8988T (cell line): ENCODE data around the gene MTMR12.
A peak's percentile ranks its signal among the peaks of the same experiment; 100 is the strongest.
"Not testable (repeated sequence)": the region's sequence is repeated elsewhere in the genome, so short reads cannot be mapped to it uniquely, and the experiment has no call there.

Source experiments
- DNase-seq: peaks from one replicate; pipeline ENCODE4 v3.0.0; 2011

Gene MTMR12

GRCh38 chr5:32325062-32325461 is 12.3 kb upstream of the MTMR12 start:
- peak; percentile 46 for DNase-seq

DNA sequence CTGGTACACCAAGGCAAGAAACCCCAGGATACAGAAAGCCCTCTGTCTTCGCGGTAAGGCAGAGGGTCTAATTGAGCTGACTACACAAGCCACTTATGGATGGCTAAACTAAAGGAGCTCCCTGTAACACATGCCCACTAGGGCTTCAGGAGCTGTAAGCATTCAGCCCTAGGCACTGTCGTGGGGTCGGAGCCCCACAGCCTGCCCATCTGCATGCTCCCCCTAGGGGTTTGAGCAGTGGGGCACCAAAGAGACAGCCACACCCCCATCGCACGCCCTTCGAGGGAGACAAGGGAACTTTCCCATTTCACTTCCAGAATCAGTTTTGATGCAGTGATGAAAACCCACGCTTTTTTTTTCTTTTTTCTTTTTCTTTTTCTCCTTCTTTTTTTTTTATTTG is 11.0 kb upstream of the MTMR12 start:
- no peak for DNase-seq

GRCh38 chr5:32322882-32323281 is 10.1 kb upstream of the MTMR12 start:
- DNase-seq, result no peak

DNA sequence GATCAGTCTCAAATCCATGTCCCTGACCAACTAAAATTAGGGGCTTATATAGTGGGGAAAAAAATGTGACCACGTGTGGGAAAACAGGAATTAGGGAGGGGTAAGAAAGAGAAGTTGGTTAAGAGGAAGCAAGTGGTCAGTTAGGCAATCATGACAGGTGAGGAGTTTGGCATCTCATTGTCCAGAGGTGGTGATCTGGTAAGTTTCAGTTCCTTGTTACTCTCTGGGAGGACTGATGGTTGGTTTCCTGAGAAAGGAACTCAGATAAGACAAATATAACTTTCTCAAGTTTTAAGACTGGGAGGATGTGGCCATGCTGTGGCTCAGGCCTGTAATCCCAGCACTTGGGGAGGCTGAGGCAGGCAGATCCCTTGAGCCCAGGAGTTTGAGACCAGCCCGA is 9.0 kb upstream of the MTMR12 start:
- not testable (repeated sequence) for DNase-seq

DNA sequence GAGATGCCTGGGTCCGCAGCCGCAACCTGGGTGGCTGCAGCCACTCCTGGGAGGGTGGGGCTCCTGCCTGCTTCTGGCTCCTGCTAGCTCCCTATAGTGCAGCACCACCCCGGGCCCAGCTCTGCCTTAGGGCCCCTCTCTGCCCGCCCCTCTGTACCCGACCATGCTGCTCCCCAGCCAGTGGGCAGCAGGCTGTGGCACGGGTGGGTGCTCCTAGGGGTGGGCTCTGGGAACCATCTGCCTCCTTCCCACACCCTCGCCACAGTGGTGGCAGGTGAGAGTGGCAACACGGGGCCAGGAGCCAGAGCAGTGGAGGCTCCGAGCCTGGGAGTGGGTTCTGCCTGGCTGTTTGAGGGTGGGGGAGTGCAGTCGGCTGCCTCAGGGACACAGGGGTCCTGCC is 7.8 kb upstream of the MTMR12 start:
- DNase-seq, result no peak

DNA sequence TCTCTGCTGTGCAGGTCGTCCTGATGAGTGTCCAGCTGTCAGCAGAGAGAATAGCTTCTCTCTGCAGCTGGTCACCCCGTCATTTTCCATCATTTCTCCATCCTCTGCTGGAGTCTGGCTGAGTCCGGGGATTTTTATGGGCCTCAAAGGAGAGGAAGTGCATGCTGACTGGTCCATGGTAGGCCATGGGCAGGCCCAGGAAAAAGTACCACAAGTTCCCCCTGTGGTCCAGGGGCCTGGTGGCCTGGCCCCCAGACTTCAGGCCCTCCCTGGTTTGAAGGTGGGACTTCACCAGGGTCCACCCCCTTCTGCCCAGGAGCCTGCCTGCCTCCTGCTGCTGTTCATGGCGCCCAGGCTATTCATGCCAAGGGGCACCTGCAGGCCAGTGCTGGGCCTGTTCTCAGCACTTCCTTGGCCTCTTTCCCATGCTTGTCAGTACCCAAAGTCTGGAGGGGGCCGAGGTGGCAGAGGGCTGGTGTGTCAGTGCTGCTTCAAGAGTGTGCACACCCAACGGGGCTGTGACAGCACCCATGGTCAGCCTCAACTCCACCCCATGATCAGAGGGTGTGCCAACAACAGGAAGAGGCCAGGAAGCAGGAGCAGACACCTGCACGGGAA is 7.3 kb upstream of the MTMR12 start:
- DNase-seq, result no peak

- no peak for DNase-seq
These were observed 6.7 kb upstream of the MTMR12 start for GRCh38 chr5:32319392-32319791.

- DNase-seq, result no peak
These were observed 4.3 kb upstream of the MTMR12 start for GRCh38 chr5:32317041-32317440.

DNA sequence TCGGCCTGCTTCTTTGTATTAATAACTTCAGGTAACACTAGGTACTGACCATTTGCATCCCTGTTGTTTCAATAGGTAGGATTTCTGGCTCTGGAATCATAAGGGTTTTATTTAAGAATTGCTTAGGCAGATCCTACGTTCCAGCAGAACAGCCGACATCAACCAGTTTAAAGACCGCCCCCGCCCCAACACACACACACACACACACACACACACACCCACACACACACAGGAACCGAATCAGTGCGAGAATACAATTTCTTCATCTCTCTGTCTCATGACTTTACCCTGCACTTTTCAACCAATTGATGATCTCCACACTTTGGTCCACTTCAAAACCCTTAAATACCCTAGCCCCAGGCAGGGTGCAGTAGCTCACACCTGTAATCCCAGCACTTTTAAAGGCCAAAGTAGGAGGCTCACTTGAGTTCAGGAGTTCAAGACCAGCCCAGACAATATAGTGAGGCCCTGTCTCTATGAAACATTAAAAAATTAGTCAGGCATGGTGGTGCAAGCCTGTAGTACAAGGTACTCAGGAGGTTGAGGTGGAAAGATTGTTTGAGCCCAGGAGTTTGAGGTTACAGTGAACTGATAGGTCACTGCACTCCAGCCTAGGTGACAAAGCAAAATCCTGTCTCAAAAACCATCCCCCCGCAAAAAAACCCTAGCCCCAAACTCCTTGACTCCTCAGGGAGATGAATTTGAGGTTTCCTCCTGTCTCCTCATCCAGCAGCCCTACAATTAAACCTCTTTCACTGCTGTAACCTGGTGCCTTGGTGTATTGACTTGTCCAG is 2.7 kb upstream of the MTMR12 start:
- DNase-seq, result no peak

DNA sequence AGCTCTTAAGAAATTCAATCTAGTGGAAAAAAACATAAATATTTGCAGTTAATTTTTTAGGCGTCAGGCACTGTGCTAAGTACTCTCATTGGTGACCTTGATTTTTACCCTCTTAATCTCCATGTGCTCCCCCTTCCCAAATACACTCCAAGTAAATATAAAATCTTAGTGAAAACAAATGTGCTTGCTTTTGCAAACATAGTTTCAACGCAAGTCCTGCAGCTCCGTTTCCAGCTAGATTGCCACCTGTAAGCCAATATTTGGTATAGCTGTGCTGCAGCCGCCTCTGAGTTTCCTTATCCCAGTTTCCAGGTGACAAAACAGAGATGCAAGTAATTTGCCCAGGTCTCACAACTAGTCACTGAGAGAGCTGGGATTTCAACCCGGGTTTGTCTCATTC is 1.9 kb upstream of the MTMR12 start:
- no peak for DNase-seq

- not testable (repeated sequence) for DNase-seq
These were observed 1.4 kb upstream of the MTMR12 start for GRCh38 chr5:32314152-32314488.

DNA sequence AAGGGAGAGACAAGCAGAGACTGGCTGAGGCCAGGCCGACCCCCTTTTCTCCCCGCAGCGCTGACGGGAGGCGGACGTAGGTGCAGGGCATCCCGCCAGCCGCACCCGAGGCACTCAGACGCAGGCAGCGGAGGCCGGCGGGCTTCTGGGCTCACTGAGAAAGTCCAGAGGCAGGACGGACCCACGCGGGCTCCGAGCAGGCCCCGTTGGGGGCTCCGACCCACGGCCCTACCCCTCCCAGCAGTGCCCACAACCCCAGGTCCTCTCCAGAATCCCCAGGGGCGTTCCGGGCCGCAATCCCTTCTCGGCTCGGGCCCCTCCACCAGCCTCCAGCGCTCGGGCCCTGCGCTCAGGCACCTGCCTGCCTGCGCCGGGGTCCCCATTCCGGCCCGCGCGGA is 543 bp downstream of the MTMR12 start:
- DNase-seq, result peak; percentile 73

GRCh38 chr5:32311404-32312196 is 1.1 kb downstream of the MTMR12 start:
- DNase-seq, result peak; percentile 34

GRCh38 chr5:32309761-32310160 is 3.0 kb downstream of the MTMR12 start:
- DNase-seq, result no peak

DNA sequence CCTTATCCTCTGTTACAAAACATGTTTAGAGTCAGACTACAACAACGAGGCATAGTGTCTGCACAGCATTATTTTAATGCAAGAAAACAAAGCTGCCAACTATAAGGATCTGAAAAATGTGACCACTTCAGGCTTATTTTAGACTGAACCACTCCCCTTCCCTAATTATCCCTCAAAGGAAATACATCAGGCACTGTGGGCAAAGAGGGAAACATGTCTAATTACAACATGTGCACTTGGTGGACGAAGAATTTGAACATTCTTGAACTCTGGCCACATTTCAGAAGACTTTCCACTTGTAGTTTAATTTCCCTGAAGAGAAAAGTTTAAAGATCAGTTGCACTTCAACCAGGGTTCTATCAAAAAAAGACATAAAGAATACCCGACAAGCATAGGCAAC is 3.8 kb downstream of the MTMR12 start:
- no peak for DNase-seq

GRCh38 chr5:32307769-32308194 is 5.0 kb downstream of the MTMR12 start:
- DNase-seq, result no peak

DNA sequence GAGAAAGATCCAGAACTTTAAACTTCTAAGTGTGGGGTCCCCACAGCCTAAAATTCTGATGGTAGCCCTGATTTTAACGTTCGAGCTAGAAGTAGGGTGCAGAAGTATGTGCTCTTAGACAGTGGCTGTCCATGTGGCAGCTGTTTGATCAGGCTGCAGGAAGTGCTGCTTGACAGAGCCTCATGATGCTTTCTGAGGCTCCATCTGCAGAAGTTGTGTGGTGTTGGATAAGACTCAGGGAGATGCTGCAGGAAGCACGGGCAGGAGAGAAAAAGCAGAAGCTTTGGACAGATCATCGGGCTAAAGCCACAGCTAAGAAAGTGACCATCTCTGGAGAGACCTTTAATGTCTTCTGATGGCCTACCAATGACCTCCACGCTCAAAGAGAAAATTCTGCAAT is 8.1 kb downstream of the MTMR12 start:
- DNase-seq, result no peak

DNA sequence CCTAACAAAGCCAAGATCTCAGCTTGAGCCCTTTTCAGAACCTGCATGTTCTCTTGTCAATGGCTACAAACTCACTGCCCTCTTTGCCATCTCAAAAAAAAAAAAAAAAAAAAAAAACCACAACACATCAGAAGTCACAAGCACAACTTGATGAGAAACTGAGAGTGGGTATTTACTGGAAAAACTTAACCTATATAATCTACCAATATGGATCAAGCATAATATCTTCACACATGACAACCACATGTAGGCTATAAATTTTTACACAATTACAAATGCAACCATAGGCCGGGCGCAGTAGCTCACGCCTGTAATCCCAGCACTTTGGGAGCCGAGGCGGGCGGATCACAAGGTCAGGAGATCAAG is 9.0 kb downstream of the MTMR12 start:
- no peak for DNase-seq

DNA sequence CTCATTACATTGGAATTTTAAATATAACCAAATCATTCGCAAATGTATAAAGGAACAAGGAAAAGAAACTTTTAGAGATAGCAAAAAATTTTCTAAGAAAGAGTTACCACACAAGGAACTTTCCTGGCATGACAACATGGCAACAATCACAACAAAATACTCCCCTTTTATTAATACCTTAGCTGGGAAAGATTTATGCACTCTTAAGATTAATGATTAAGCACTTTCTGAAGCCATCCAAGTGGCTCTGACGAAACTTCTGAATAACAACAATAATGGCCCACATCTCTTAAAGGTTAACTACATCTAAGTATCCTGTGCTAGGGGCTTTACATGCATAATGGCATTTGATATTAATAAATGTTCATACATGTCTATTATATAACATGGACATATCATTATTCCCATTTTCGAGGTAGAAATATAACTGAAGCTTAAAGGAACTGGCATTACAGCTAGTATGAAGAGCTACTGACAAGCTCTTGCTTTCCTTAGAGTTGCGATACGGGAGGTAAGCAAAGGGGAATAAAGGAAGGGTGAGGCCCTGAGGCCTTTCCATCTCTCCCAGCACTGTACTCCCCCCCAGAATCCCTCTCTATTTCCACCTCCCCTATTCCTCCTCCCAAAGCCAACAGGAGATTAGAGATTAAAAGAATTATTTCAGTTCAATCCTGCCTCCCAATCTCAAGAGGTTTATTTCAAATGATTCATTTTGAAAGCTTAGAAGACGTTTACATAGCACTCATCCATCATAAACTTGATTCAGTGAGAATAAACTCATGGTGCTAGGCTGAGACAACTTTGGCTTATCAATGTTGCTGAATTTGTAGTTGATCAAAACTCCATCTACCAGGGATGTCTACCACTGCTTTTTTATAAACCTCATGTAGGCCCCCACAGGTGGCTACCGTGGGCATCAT is 9.6 kb downstream of the MTMR12 start:
- no peak for DNase-seq

- no peak for DNase-seq
These were observed 10.8 kb downstream of the MTMR12 start for GRCh38 chr5:32301891-32302290.

DNA sequence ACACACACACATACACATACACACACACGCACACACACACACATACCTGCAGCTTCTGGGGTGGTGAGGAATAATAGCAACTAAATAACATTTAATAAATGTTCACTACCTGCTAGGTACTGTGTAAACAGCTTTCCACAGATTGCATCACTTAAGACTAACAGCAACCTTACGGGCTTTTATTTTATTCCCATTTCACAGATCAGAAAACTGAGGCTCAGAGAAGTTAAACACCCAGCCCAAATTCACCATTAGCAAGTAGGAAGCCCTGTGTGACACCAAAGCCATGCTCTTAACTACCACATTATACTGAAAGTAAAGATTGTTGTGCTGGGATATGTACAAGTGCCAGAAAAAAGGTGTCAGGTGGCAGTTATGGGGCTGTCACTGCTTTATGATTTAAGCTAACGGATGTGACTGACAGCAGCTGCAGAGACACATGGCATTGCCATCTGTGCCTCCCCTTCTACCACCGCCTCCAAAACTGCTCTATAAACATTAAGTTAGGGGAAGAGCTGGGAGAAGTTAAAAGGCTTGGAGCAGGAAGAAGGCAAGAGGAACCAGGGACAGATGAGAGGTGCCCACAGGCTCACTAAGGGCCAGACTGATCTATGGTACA is 13.6 kb downstream of the MTMR12 start:
- no peak for DNase-seq

- no peak for DNase-seq
These were observed 14.7 kb downstream of the MTMR12 start for GRCh38 chr5:32298059-32298415.
